Stimulated activated CD4-positive, alpha-beta T cell treated with anti-CD3 and anti-CD28 coated beads, Interleukin-1b, Interleukin-23, amount 100 ng/mL, for 4 hours (primary cell): ENCODE data around the gene DAPP1.

Source experiments
- DNase-seq, 2 donors: peaks; one replicate each; pipeline ENCODE4 v3.0.0-alpha.2; 2020; ENCODE audit warnings: low read depth in 2 of 2

Gene DAPP1

GRCh38 chr4:99853999-99854398 is 37.4 kb downstream of the DAPP1 start:
- DNase-seq = no peak

GRCh38 chr4:99855678-99856077 is 39.1 kb downstream of the DAPP1 start:
- DNase-seq = no peak

GRCh38 chr4:99856166-99856565 is 39.5 kb downstream of the DAPP1 start:
- DNase-seq = no peak

- no peak for DNase-seq
Observed at GRCh38 chr4:99857307-99857706, 40.7 kb downstream of the DAPP1 start.

GRCh38 chr4:99859618-99860017 is 43.0 kb downstream of the DAPP1 start:
- no peak for DNase-seq

GRCh38 chr4:99860521-99860920 is 43.9 kb downstream of the DAPP1 start:
- no peak for DNase-seq

- no peak for DNase-seq
Observed at GRCh38 chr4:99861120-99861905, 44.7 kb downstream of the DAPP1 start.

GRCh38 chr4:99863804-99864203 is 47.2 kb downstream of the DAPP1 start:
- no peak for DNase-seq

- DNase-seq = no peak
Observed at GRCh38 chr4:99868126-99868596, 51.5 kb downstream of the DAPP1 start.

- DNase-seq = no peak
Observed at GRCh38 chr4:99872570-99872969, 55.9 kb downstream of the DAPP1 start.

GRCh38 chr4:99875071-99875470 is 58.4 kb downstream of the DAPP1 start:
- no peak for DNase-seq

GRCh38 chr4:99876946-99877345 is 60.3 kb downstream of the DAPP1 start:
- no peak for DNase-seq

GRCh38 chr4:99878604-99879003 is 62.0 kb downstream of the DAPP1 start:
- DNase-seq = no peak

GRCh38 chr4:99879458-99879857 is 62.8 kb downstream of the DAPP1 start:
- no peak for DNase-seq

GRCh38 chr4:99885063-99885664 is 68.5 kb downstream of the DAPP1 start:
- no peak for DNase-seq

GRCh38 chr4:99885687-99886086 is 69.1 kb downstream of the DAPP1 start:
- no peak for DNase-seq

- DNase-seq = no peak
Observed at GRCh38 chr4:99886146-99886545, 69.5 kb downstream of the DAPP1 start.

GRCh38 chr4:99887837-99888236 is 71.2 kb downstream of the DAPP1 start:
- no peak for DNase-seq

- DNase-seq = no peak
Observed at GRCh38 chr4:99891351-99891750, 74.7 kb downstream of the DAPP1 start.

GRCh38 chr4:99893029-99893428 is 76.4 kb downstream of the DAPP1 start:
- no peak for DNase-seq

- no peak for DNase-seq
Observed at GRCh38 chr4:99893839-99894160, 77.2 kb downstream of the DAPP1 start.

- DNase-seq = peak; percentile 79 to 83
Observed at GRCh38 chr4:99894161-99894997, 77.8 kb downstream of the DAPP1 start, which contains the start of gene LAMTOR3. TSS of gene LAMTOR3 (minus strand) at chr4:99894427. CDS start at chr4:99893963, 464 bp downstream.

GRCh38 chr4:99894998-99895397 is 78.4 kb downstream of the DAPP1 start:
- no peak for DNase-seq
